ENCODE data around the gene ANKS3.

ANKS3 gene

DNA sequence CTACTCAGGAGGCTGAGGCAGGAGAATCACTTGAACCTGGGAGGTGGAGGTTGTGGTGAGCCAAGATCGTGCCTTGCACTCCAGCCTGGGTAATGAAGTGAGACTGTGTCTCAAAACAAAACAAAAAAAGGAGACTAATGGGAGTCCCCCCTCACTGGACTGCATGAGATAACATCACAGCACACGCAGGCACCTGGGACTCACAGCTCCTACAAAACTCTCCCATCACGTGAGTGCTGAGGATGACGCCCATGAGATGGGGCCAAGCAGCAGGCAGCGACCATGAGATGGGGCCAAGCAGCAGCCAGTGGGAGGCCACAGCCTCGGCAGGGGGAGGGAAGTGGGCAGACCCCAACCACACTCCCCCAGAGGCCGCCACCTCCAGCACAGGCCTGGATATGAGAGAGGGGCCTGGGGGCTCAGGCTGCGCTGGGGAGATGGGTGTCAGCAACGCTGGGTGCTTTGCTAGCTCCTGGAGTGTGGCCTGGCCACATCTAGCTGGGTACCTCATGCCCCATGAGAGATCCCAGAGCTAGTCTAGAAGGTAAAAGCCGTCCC, 15.7 kb upstream of the ANKS3 start:
- TF ChIP-seq, protein P1, sequence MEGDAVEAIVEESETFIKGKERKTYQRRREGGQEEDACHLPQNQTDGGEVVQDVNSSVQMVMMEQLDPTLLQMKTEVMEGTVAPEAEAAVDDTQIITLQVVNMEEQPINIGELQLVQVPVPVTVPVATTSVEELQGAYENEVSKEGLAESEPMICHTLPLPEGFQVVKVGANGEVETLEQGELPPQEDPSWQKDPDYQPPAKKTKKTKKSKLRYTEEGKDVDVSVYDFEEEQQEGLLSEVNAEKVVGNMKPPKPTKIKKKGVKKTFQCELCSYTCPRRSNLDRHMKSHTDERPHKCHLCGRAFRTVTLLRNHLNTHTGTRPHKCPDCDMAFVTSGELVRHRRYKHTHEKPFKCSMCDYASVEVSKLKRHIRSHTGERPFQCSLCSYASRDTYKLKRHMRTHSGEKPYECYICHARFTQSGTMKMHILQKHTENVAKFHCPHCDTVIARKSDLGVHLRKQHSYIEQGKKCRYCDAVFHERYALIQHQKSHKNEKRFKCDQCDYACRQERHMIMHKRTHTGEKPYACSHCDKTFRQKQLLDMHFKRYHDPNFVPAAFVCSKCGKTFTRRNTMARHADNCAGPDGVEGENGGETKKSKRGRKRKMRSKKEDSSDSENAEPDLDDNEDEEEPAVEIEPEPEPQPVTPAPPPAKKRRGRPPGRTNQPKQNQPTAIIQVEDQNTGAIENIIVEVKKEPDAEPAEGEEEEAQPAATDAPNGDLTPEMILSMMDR (IDR thresholded peaks at IDR 0.05; ENCODE audit: low read depth, low read length, missing control alignments): no peak
- no peak overlapping the region for H3K4me3 ChIP-seq (ENCODE audit: low read depth, low read length)
- no peak for DNase-seq (ENCODE audit: low read depth)
- in situ Hi-C loops (cut with HindIII; ENCODE audit: low sequenced_read_pairs): no loop called here

- no peak for DNase-seq (ENCODE audit: low read depth)
- in situ Hi-C loops (cut with HindIII; ENCODE audit: low sequenced_read_pairs): no loop called here
- TF ChIP-seq, protein P1 (IDR thresholded peaks at IDR 0.05; ENCODE audit: low read depth, low read length, missing control alignments): no peak
- H3K4me3 ChIP-seq (ENCODE audit: low read depth, low read length): no peak overlapping the region
These were observed 14.8 kb upstream of the ANKS3 start for GRCh38 chr16:4748682-4749411.

DNA sequence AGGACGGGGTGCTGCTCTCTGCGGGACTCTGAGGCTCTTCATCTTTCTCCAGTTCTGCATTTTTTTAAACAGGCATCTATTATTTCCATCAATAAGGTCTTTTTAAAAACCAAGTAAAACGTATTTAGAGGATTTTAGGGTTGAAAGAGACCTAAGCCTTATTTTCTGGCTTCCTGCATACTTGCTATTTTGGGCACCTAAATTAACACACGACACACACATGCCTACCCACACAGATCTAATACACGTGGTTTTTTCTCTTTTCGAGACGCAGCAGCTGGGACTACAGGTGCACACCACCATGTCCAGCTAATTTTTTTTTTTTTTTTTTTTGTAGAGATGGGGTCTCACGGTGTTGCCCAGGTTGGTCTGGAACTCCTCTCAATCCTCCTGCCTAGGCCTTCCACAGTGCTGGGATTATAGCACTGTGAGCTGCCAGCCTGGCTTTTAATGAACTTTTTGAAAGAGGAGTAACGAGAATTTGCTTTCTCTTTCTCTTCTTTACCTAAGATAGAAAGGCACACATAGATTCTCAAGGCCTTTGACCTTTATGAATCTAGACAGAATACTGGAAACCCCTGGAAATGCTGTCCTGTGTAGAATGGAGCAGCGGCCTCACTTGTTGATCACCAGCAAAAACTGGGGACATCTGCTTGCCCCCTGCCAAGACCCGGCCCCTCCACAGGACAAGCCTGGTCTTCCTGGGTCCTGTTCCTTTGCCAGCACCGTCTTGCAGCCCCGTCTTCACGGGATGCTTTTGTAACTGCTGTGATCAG, 14.0 kb upstream of the ANKS3 start:
- in situ Hi-C loops (cut with HindIII; ENCODE audit: low sequenced_read_pairs): no loop called here
- H3K4me3 ChIP-seq (ENCODE audit: low read depth, low read length): no peak overlapping the region
- TF ChIP-seq, protein P1 (IDR thresholded peaks at IDR 0.05; ENCODE audit: low read depth, low read length, missing control alignments): no peak
- DNase-seq (ENCODE audit: low read depth): no peak

- in situ Hi-C loops (cut with HindIII; ENCODE audit: low sequenced_read_pairs): no loop called here
- no peak for DNase-seq (ENCODE audit: low read depth)
- no peak overlapping the region for H3K4me3 ChIP-seq (ENCODE audit: low read depth, low read length)
- TF ChIP-seq, protein P1 (IDR thresholded peaks at IDR 0.05; ENCODE audit: low read depth, low read length, missing control alignments): no peak
These were observed 13.0 kb upstream of the ANKS3 start for GRCh38 chr16:4746991-4747574.

- no peak for DNase-seq (ENCODE audit: low read depth)
- TF ChIP-seq, protein P1 (IDR thresholded peaks at IDR 0.05; ENCODE audit: low read depth, low read length, missing control alignments): no peak
- in situ Hi-C loops (cut with HindIII; ENCODE audit: low sequenced_read_pairs): no loop called here
- no peak overlapping the region for H3K4me3 ChIP-seq (ENCODE audit: low read depth, low read length)
These were observed 12.1 kb upstream of the ANKS3 start for GRCh38 chr16:4746215-4746614.

- TF ChIP-seq, protein P1 (IDR thresholded peaks at IDR 0.05; ENCODE audit: low read depth, low read length, missing control alignments): no peak
- H3K4me3 ChIP-seq (ENCODE audit: low read depth, low read length): no peak overlapping the region
- DNase-seq (ENCODE audit: low read depth): no peak
- in situ Hi-C loops (cut with HindIII; ENCODE audit: low sequenced_read_pairs): no loop called here
These were observed 11.2 kb upstream of the ANKS3 start for GRCh38 chr16:4745274-4745569.
